Suprapubic skin (tissue), 4 donors: Measurements from ENCODE around the gene PLA2G4E. TPM values are rescaled to one million over a fixed set of nuclear protein-coding genes. Genes with fewer than 3 reads are reported as not detected.
A peak's percentile ranks its signal among the peaks of the same experiment; 100 is the strongest.

Experiments
- DNase-seq, 2 donors: peaks; one replicate each; pipeline ENCODE4 v3.0.0-alpha.2; 2019; ENCODE audit warnings: low spot score in 2 of 2
- H3K27ac ChIP-seq: fragments of 200-600 bp; sonication (generic); one replicate; pipeline ENCODE4 v1.5.1; 2019
- H3K27me3 ChIP-seq: fragments of 200-600 bp; sonication (generic); one replicate; pipeline ENCODE4 v1.5.1; 2019
- H3K36me3 ChIP-seq: fragments of 200-600 bp; sonication (generic); one replicate; pipeline ENCODE4 v1.5.1; 2019
- H3K4me1 ChIP-seq: fragments of 200-600 bp; sonication (generic); one replicate; pipeline ENCODE4 v1.5.1; 2019
- H3K4me3 ChIP-seq: fragments of 200-600 bp; sonication (generic); one replicate; pipeline ENCODE4 v1.5.1; 2019; ENCODE audit warnings: mild to moderate bottlenecking
- H3K9me3 ChIP-seq: fragments of 200-600 bp; sonication (generic); one replicate; pipeline ENCODE4 v1.5.1; 2019
- CTCF ChIP-seq, 2 donors: fragments of 200-600 bp in 1 of 2; fragments of 450-650 bp in 1 of 2; sonication (generic) in 1 of 2; IDR thresholded peaks; one replicate each; pipeline ENCODE4 v1.5.1; 2016 to 2019; ENCODE audit warnings: antibody characterized with exemption in 2 of 2, mild to moderate bottlenecking in 1 of 2, moderate library complexity in 1 of 2
- EP300 ChIP-seq: sonication (generic); formaldehyde crosslinking; IDR thresholded peaks from one replicate; pipeline ENCODE4 v1.6.1; 2017; ENCODE audit warnings: antibody characterized with exemption
- POLR2A ChIP-seq, 2 donors: fragments of 450-650 bp; IDR thresholded peaks; one replicate each; pipeline ENCODE4 v1.6.1; 2017; ENCODE audit warnings: antibody characterized with exemption in 2 of 2, mild to moderate bottlenecking in 2 of 2, moderate library complexity in 2 of 2
- POLR2AphosphoS5 ChIP-seq, 3 donors: sonication (generic); formaldehyde crosslinking; IDR thresholded peaks; one replicate each; pipeline ENCODE4 v1.6.1; 2017; ENCODE audit warnings: antibody characterized with exemption in 3 of 3
- WGBS: methylation state at CpG from one replicate; pipeline ENCODE4 v1.1.5; 2018; 5-methylcytosine and 5-hydroxymethylcytosine counted together
- total RNA-seq, 4 donors: library from RNA; depleted of rRNA; stranded (reverse); fragments of >200 nt; gene quantifications; one replicate each; pipeline ENCODE4 v1.1.0, GENCODE V29; 2016

PLA2G4E gene
- total RNA-seq, 4 donors from 2014 or later, result 47.9 to 129 (median 60.9) TPM

- H3K36me3 ChIP-seq, result no peaks in the 10 kb centered on the region
- no peak for DNase-seq
- 85% methylated on average over 2 of the region's 6 CpGs for WGBS
- H3K27ac ChIP-seq, result no peak overlapping the region
- no peaks in the 10 kb centered on the region for H3K27me3 ChIP-seq
- no peak overlapping the region for H3K4me3 ChIP-seq
- peaks cover 35% of the 10 kb centered on the region for H3K4me1 ChIP-seq
- TF ChIP-seq POLR2AphosphoS5 (IDR thresholded peaks at IDR 0.05) (no peak), POLR2A (IDR thresholded peaks at IDR 0.05) (no peak), CTCF (IDR thresholded peaks at IDR 0.05) (no peak), EP300 (no peak)
- H3K9me3 ChIP-seq, result no peaks in the 10 kb centered on the region
Observed at GRCh38 chr15:42016971-42017370, 3.9 kb downstream of the PLA2G4E start.

GRCh38 chr15:42014406-42014805, 6.4 kb downstream of the PLA2G4E start:
- H3K27ac ChIP-seq, result no peak overlapping the region
- TF ChIP-seq CTCF (IDR thresholded peaks at IDR 0.05) (no peak), POLR2AphosphoS5 (IDR thresholded peaks at IDR 0.05) (no peak), POLR2A (IDR thresholded peaks at IDR 0.05) (no peak), EP300 (no peak)
- H3K4me1 ChIP-seq, result peaks cover 36% of the 10 kb centered on the region
- DNase-seq, result no peak
- no peaks in the 10 kb centered on the region for H3K9me3 ChIP-seq
- no peaks in the 10 kb centered on the region for H3K27me3 ChIP-seq
- H3K4me3 ChIP-seq, result no peak overlapping the region
- H3K36me3 ChIP-seq, result no peaks in the 10 kb centered on the region
- WGBS, result 93% methylated on average over 4 of the region's 4 CpGs

GRCh38 chr15:42012928-42013482, 7.8 kb downstream of the PLA2G4E start:
- no peak for DNase-seq
- WGBS, result 93% methylated on average over 10 of the region's 10 CpGs
- Histone ChIP-seq H3K9me3 (no peaks in the 10 kb centered on the region), H3K36me3 (no peaks in the 10 kb centered on the region), H3K4me1 (peaks cover 24% of the 10 kb centered on the region), H3K27me3 (no peaks in the 10 kb centered on the region), H3K27ac (no peak overlapping the region), H3K4me3 (no peak overlapping the region)
- TF ChIP-seq EP300 (no peak), POLR2AphosphoS5 (IDR thresholded peaks at IDR 0.05) (no peak), CTCF (IDR thresholded peaks at IDR 0.05) (no peak), POLR2A (IDR thresholded peaks at IDR 0.05) (no peak)

GRCh38 chr15:42012241-42012640, 8.6 kb downstream of the PLA2G4E start:
- Histone ChIP-seq H3K27me3 (no peaks in the 10 kb centered on the region), H3K9me3 (no peaks in the 10 kb centered on the region), H3K4me1 (peaks cover 24% of the 10 kb centered on the region), H3K36me3 (no peaks in the 10 kb centered on the region), H3K4me3 (no peak overlapping the region), H3K27ac (no peak overlapping the region)
- WGBS, result 43% methylated on average over 2 of the region's 2 CpGs
- TF ChIP-seq EP300, result no peak
- TF ChIP-seq POLR2A (IDR thresholded peaks at IDR 0.05), result no peak
- no peak for TF ChIP-seq CTCF (IDR thresholded peaks at IDR 0.05)
- TF ChIP-seq POLR2AphosphoS5 (IDR thresholded peaks at IDR 0.05), result no peak
- DNase-seq, result no peak

- Histone ChIP-seq H3K27ac (peak overlapping the region; percentile 65), H3K36me3 (no peaks in the 10 kb centered on the region), H3K4me3 (no peak overlapping the region), H3K4me1 (peaks cover 24% of the 10 kb centered on the region), H3K9me3 (no peaks in the 10 kb centered on the region), H3K27me3 (no peaks in the 10 kb centered on the region)
- DNase-seq, result no peak
- TF ChIP-seq POLR2AphosphoS5 (IDR thresholded peaks at IDR 0.05) (no peak), EP300 (no peak), CTCF (IDR thresholded peaks at IDR 0.05) (no peak), POLR2A (IDR thresholded peaks at IDR 0.05) (no peak)
- WGBS, result 50% methylated on average over 7 of the region's 7 CpGs
Observed at GRCh38 chr15:42011074-42011473, 9.8 kb downstream of the PLA2G4E start.
